ENCODE measurements around the gene NAALADL2.

NAALADL2 gene

DNA sequence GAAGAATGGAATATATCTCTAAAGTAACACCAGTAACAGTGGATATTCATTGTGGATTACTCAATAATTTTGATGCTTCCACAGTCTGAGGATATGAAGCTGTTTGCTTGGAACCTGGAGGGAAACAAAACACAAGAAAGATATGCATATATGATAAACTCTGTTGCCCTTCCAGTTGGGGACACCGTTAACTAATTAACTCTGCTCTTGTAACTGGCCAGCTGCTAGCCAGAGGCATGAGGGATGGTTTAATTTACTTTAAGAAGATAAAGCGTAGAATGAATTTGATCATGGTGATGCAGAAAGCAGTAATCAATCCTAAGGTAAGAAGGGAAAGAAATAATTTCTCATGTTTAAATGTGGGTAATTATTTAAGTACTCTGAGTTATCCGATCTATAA, 442.6 kb downstream of the NAALADL2 start:
- Histone ChIP-seq H2AFZ (ENCODE audit: low read length) (no peak overlapping the region), H3K4me3 (ENCODE audit: low read depth, low read length, poor library complexity, severe bottlenecking) (no peak overlapping the region), H3K79me2 (ENCODE audit: insufficient read depth, low read length) (no peaks in the 10 kb centered on the region), H3K27ac (ENCODE audit: low read depth, low read length, poor library complexity, severe bottlenecking) (no peak overlapping the region), H3K4me1 (ENCODE audit: insufficient read depth, low read length, severe bottlenecking) (peaks cover 16% of the 10 kb centered on the region), H3K9me3 (ENCODE audit: low read length) (no peaks in the 10 kb centered on the region), H3K9me2 (ENCODE audit: low read depth, low read length) (no peaks in the 10 kb centered on the region), H3K27me3 (ENCODE audit: insufficient read depth, low read length) (no peaks in the 10 kb centered on the region), H3K9ac (ENCODE audit: low read length) (no peak overlapping the region), H3K4me2 (ENCODE audit: low read length) (no peak overlapping the region), H3K36me3 (ENCODE audit: insufficient read depth, low read length) (no peaks in the 10 kb centered on the region), H4K20me1 (ENCODE audit: insufficient read depth, low read length) (no peaks in the 10 kb centered on the region), H3F3A (ENCODE audit: insufficient read depth, low read length) (no peaks in the 10 kb centered on the region)
- TF ChIP-seq CTCF (IDR thresholded peaks at IDR 0.05; ENCODE audit: low read length) (no peak), EZH2 (IDR thresholded peaks at IDR 0.05; ENCODE audit: borderline replicate concordance, low read length) (no peak)

GRCh38 chr3:175304404-175304803, 445.3 kb downstream of the NAALADL2 start:
- no peak overlapping the region for H2AFZ ChIP-seq (ENCODE audit: low read length)
- no peaks in the 10 kb centered on the region for H3K27me3 ChIP-seq (ENCODE audit: insufficient read depth, low read length)
- peaks cover 31% of the 10 kb centered on the region for H3K4me1 ChIP-seq (ENCODE audit: insufficient read depth, low read length, severe bottlenecking)
- H3F3A ChIP-seq (ENCODE audit: insufficient read depth, low read length), result no peaks in the 10 kb centered on the region
- H3K9ac ChIP-seq (ENCODE audit: low read length), result 0 out of 2 replicates have a peak overlapping the region, but pooled peaks have one; percentile 10
- no peaks in the 10 kb centered on the region for H3K79me2 ChIP-seq (ENCODE audit: insufficient read depth, low read length)
- no peak overlapping the region for H3K4me3 ChIP-seq (ENCODE audit: low read depth, low read length, poor library complexity, severe bottlenecking)
- H3K9me3 ChIP-seq (ENCODE audit: low read length), result no peaks in the 10 kb centered on the region
- peak overlapping the region; percentile 68 for H3K27ac ChIP-seq (ENCODE audit: low read depth, low read length, poor library complexity, severe bottlenecking)
- no peaks in the 10 kb centered on the region for H3K36me3 ChIP-seq (ENCODE audit: insufficient read depth, low read length)
- H3K9me2 ChIP-seq (ENCODE audit: low read depth, low read length), result no peaks in the 10 kb centered on the region
- H4K20me1 ChIP-seq (ENCODE audit: insufficient read depth, low read length), result no peaks in the 10 kb centered on the region
- H3K4me2 ChIP-seq (ENCODE audit: low read length), result peak overlapping the region; percentile 7; the same call in 1 of the 2 replicates
- TF ChIP-seq EZH2 (IDR thresholded peaks at IDR 0.05; ENCODE audit: borderline replicate concordance, low read length), result no peak
- no peak for TF ChIP-seq CTCF (IDR thresholded peaks at IDR 0.05; ENCODE audit: low read length)

GRCh38 chr3:175307642-175308041, 448.5 kb downstream of the NAALADL2 start:
- Histone ChIP-seq H3K79me2 (ENCODE audit: insufficient read depth, low read length) (no peaks in the 10 kb centered on the region), H3K27ac (ENCODE audit: low read depth, low read length, poor library complexity, severe bottlenecking) (peak overlapping the region; percentile 71), H3K4me3 (ENCODE audit: low read depth, low read length, poor library complexity, severe bottlenecking) (no peak overlapping the region), H2AFZ (ENCODE audit: low read length) (peak overlapping the region; percentile 26; the same call in 1 of the 2 replicates), H3K9ac (ENCODE audit: low read length) (peak overlapping the region; percentile 8), H3K36me3 (ENCODE audit: insufficient read depth, low read length) (no peaks in the 10 kb centered on the region), H4K20me1 (ENCODE audit: insufficient read depth, low read length) (no peaks in the 10 kb centered on the region), H3K27me3 (ENCODE audit: insufficient read depth, low read length) (no peaks in the 10 kb centered on the region), H3F3A (ENCODE audit: insufficient read depth, low read length) (no peaks in the 10 kb centered on the region), H3K9me2 (ENCODE audit: low read depth, low read length) (no peaks in the 10 kb centered on the region), H3K4me1 (ENCODE audit: insufficient read depth, low read length, severe bottlenecking) (peaks cover 31% of the 10 kb centered on the region), H3K9me3 (ENCODE audit: low read length) (no peaks in the 10 kb centered on the region), H3K4me2 (ENCODE audit: low read length) (peak overlapping the region; percentile 46)
- TF ChIP-seq EZH2 (IDR thresholded peaks at IDR 0.05; ENCODE audit: borderline replicate concordance, low read length) (no peak), CTCF (IDR thresholded peaks at IDR 0.05; ENCODE audit: low read length) (no peak)

Measured in OCI-LY1 (cell line).